Measurements from ENCODE around the gene ZNRF3.
"Not testable (repeated sequence)": the region's sequence is repeated elsewhere in the genome, so short reads cannot be mapped to it uniquely, and the experiment has no call there.

ZNRF3 gene

DNA sequence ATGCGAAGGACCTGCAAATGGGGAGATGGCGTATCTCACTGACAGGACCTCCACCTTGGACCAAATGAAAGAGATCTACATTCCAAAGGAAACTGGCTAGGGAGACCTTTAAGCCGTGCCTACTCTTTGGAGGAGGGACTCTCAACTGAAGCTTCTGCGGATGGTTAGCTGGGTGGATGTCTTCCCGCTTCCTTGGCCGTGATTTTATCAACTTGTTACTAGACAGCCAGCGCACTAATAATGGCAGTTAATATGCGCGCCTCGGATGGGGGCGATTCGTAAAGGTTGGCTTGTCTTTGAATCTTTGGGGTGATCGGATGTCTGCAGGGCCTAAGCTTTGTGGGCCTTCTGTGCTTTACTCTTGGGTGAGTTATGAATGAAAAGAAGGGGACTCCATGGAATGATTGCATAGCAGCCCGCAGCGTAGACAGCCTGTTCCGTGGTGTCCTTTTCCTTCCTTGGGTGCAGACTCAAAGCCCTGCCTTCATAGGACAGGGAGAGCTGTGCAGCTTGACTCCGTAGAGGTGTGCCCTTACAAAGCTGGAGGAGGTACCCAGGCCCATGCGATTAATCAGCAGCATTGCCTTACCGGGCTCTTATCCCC, 1.5 kb downstream of the ZNRF3 start:
- DNase-seq (ENCODE audit: low read depth) = no peak

DNA sequence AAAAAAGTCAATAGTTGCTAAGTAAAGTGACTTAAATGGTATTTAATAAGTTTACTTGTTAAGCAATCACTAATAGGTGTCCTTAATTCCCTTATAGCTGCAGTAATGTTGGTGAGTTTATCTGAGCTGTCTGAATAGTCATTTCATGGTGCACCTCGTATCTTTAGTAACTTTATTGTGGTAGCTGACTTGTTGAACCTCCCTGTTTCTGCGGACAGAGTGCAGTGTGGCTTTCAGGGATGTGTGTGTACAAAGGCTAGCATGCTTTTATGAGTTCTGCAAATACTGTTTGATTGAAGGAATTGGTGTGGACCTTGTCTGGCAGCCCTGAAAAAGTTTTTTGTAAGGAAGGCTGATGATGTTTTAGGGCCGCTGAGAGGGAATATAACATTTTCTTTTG, 2.6 kb downstream of the ZNRF3 start:
- no peak for DNase-seq (ENCODE audit: low read depth)

DNA sequence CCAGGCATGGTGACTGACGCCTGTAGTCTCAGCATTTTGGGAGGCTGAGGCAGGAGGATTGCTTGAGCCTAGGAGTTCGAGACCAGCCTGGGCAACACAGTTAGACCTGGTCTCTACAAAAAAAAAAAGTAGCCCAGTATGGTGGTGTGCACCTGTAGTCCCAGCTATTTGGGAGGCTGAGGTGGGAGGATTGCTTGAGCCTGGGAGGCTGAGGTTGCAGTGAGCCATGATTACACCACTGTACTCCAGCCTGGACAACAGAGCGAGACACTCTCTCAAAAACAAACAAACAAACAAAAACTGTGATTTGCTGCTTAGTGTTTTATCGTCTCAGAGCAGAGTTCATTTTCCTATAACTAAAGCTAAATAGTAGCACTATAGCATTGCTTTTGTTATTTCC, 3.3 kb downstream of the ZNRF3 start:
- not testable (repeated sequence) for DNase-seq (ENCODE audit: low read depth)

DNA sequence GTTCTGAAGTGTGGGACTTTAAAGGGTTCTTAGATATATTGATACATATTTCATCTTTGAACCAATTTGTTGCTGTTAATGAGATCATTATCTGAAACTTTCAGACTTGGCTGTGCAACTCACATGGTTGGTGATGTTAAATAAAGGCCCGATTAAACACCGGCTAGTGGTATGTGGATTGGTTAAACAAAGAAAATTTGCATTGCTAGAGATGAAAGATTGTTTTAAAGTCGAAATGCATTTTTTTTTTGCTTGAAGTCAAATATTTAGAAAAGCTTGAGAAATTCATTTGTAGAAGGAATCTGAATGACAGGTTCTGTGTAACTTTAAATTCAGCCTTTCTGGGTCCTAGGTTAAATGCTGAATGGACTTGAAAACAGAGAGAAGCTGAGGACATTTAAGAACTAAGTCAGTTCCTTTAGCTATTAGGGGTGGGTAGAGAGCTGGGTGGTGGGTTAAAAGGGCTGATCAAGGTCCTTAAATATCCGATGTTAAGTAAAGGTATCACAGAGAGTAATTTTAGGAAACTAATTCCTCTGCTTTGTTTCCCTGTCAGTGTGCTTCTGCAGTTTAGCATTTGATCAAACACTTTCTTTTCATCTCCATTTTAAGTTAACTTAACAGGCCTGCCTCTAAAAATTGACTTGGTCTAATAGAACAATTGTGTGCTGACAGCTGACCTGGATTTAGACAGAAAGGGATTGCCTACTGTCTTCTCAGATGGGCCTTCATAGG, 4.5 kb downstream of the ZNRF3 start:
- DNase-seq (ENCODE audit: low read depth) = no peak

DNA sequence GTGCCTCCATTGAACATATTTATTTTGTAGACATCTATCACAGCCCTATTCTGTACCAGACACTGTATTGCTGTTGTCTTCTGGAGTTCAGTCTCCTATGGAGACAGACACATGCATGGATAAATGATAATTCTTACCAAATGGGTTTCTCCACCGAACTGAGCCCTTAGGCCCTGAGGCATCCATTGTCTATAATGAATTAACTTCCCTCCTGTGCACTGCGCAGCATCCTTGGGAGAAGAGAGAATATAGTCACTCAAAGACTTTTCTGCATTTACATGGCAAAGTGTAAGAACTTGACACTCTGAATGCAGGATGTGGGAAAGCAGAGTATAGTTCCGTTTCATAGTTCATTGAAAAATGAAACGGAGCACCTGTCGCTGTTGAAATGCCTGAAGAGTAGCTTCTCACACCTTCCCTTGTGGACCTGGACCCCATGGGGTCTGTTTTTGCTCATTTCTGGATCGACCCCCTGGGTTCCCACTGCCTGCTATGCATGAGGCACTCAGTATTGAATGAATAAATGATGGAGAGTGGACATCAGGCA, 6.2 kb downstream of the ZNRF3 start:
- no peak for DNase-seq (ENCODE audit: low read depth)

DNA sequence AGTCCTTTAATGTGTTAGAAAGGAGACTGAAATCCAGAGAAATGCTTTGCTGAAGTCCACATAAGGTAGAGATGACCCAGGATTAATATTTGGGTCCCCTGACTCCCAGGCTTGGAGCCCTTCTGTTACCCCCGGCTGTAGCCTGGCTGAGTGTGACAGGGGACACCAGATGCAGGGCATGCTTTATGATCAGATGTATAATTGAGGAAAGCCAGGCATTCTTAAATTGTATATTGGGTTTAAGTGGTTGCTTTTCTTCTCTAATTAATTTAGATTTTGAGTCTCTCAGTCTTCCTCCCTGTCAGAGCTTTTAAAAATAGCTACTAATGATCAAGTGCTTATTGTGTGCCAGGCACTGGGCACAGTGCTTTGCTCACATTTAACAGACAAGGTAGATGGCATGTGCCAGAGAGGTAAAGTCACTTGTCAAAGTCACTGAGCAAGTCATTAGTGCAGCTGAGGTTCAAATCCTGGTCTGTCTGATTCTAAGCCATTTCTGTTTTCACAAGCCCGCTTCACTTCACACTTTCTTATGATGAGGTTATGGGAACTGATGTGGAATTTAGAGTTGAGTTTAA, 7.9 kb downstream of the ZNRF3 start:
- DNase-seq (ENCODE audit: low read depth) = no peak

DNA sequence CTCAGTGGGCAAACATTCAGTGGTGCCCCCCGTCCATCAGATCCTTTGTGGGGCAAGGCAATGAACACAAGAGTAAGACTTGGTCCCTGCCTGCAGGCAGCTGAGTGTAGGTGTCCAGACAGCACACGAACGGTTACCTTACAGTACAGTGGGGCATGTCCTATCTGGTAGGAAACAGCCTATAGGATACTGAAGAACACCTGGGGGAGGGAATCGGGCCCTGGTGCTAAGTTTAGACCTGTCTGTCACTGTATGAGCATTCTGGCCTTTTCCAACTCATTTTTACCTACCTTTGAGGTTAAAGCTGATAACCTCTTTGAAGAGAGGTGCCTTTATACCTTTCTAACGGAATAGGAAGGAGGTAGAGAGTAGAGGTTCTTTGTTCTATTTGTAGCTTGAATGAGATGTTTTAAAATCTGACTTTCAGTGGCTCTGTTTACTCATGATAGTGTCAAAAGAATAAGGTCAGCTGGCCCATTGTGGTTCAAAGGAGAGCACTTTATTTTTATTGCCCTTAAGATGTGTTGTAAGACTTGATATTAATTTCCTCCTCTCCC, 8.9 kb downstream of the ZNRF3 start:
- no peak for DNase-seq (ENCODE audit: low read depth)

DNA sequence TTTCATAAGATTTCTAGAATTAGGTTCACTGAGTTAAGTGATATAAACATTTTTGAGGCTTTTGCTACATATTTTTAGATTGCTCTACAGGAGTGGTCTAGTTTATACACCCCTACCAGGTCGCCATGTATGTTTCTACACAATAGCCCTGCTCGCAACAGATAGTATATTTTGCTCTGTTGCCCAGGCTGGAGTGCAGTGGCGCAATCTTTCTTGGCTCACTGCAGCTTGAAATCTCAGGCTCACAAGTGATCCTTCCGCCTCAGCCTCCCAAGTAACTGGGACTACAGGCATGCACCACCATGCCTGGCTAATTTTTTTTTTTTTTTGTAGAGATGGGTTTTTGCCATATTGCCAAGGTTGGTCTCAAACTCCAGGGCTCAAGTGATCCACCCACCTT, 10.4 kb downstream of the ZNRF3 start:
- no peak for DNase-seq (ENCODE audit: low read depth)

DNA sequence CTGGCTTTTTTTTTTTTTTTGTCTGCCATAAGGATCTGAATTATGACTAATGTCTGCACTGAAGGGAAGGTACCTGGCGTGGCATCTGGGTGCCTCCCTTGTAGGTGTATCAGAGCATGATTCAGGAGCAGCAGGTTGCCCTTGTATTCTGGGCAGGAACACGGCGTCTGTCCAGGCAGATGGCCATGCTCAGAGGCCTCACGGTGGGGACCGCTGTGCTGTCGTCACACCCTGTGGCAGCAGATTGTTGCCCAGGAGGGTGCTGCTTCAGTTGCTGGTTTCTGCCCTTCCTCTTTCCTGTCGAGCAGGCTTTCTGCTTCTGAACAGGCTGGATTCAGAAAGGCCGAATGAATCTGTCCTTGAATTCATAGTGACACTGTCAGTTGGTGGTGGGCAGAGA, 11.0 kb downstream of the ZNRF3 start:
- no peak for DNase-seq (ENCODE audit: low read depth)

DNA sequence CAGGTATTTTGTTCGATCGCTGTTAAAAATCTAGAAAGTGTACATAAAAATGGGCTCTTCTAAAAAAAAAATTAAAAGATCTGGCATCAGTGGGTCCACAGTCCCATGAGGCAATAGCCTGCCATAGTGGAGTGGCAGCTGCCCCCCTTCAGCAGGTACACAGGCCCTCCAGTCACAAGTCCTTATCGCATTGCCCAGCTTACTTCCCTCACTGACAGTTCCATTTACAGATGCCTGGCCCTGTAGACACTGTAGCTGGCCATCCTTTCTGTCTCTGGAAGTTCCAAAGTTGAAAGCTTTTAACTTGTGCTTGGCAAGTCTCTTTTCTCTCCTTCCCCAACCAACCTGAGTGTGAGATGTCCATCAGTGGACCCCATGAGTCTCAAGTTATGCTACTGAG, 11.4 kb downstream of the ZNRF3 start:
- DNase-seq (ENCODE audit: low read depth) = no peak

DNA sequence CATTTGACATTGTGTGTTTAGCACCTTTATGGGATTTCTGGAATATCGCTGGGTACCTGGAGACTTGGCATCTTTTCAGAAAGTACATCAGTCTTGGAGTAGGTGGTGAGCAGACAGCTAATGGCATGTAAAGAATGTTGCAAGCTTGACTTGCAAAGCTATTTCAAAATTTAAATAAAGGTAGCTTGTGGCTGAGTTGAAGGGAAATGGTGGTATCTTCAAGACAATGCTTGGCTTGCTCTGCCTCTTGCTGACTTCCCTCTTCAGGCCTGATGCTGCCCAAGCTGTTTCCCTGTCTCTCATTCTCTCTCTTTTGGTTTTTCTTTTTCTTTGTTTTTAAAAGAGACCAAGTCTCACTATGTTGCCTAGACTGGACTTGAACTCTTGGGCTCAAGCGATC, 13.2 kb downstream of the ZNRF3 start:
- DNase-seq (ENCODE audit: low read depth) = no peak

DNA sequence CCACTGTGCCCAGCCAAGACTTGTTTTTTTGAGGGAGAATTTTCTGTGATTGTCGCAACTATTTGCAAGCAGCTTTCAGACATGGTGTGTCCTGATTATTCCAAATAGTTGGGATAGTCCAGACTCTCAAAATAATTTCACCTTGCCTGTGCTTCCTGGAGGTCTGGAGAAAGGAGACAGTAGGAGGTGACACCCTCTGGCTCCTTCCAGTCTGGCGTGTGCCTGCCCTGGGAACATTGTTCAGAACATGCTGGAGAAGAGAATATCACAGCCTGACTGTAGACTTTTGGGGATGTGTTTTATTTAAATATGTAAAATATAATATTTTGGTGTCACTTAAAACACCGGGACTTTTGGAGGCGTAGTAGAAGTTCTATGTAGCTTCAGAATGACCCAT, 14.9 kb downstream of the ZNRF3 start:
- no peak for DNase-seq (ENCODE audit: low read depth)

DNA sequence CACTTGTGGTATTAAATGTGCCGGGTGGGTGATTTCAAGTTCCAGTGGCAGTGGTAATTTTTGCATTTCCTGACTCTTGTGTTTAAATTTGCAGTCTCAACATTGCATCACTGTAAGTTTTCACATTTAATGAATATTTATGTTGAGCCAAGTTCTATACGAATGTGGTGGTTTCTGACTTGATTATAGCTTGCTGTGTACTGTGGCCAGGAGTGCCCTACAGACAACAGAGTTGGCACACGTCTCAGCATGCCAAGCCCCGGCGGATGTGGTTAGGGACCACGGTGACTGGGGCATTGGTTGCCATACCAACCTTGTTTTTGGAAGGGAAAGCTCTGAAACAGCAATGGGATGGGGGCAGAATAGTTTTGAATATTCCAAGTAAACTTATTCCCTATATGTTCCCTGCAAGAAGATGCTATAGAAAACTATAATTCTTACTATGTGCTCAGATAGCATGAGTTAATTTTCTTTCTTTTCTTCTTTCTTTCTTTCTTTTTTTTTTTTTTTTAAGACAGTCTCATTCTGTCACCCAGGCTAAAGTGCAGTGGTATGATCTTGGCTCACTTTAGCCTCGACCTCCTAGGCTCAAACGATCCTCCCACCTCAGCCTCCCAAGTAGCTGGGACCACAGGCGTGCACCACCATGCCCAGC, 16.0 kb downstream of the ZNRF3 start:
- no peak for DNase-seq (ENCODE audit: low read depth)

DNA sequence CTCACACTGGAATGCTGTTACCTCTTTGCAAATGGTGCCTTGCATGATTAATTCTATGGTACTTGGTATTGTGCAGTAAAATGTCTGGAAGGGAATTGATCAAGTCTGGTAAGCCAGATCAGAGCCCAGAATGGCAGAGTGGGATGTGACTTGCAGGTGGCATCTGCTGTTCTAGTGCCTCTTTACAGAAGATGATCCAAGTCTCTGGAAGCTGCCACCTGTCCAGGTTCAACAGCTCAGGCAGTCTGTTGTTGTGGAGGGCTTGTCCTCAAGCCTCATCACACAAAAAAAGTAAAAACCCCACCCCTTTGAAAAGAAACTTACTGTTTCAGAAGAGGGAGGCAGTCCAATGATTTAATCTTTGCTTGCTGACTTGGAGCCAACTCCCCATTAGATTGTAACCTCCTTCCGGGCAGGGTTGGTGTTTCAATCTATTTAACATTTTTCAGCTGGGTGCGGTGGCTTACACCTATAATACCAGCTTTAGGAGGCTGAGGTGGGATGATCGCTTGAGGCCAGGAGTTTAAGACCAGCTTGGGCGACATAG, 17.1 kb downstream of the ZNRF3 start:
- DNase-seq (ENCODE audit: low read depth) = no peak

DNA sequence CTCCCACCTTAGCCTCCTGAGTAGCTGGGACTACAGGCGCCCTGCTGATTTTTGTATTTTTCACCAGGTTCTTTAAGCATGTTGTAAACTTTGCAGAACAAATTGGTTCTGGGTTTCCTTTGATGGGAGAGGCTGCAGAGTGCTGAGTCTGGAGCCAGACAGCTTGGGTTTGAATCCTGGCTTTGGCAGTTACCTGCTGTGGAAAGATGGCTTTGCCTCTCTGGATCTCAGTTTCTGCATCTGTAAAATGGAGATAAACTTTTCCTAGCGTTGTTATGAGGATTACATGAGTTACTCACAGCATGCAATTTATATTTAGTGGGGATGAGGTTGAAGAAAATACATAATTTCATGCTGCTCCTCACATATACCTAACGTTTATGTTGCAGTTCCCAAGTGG, 19.1 kb downstream of the ZNRF3 start:
- DNase-seq (ENCODE audit: low read depth) = no peak

DNA sequence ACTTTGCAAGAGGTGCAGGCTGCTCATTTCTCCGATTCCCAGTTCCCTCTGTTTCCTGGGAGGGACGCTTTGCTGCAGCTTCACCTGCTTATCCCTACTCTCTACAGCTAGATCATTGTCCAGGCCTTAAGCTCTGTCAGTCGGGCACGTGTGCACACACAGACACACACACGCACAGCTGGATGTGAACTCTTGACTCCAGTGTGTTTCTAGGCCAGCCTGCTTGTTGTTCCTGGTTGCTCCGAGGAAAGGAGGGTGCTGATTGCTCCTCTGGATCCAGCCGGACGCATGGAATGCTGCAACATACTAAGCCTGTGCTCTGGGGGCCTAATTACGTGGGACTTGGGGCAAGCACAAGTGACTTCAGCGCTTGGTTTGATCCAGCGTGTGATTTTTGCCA, 19.7 kb downstream of the ZNRF3 start:
- DNase-seq (ENCODE audit: low read depth) = no peak

DNA sequence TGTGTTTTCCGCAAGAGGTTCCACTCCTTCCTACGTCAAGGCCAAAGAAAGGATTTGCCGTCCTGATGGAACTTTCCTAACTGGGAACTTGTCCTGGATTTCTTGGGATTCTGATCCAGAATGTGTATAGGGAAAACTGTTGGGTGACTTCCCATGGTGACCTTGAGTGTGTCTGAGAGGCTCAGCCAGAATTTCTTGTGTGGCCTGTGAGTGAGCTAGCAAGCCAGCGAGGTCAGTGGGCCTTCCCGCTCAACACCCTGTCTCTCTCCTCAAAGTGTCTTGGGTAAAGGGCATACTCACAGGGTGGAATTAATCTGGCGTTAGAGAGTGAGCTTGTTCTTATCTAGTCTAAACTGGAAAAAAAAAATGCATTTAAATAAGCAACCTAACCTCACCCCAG, 20.4 kb downstream of the ZNRF3 start:
- no peak for DNase-seq (ENCODE audit: low read depth)

DNA sequence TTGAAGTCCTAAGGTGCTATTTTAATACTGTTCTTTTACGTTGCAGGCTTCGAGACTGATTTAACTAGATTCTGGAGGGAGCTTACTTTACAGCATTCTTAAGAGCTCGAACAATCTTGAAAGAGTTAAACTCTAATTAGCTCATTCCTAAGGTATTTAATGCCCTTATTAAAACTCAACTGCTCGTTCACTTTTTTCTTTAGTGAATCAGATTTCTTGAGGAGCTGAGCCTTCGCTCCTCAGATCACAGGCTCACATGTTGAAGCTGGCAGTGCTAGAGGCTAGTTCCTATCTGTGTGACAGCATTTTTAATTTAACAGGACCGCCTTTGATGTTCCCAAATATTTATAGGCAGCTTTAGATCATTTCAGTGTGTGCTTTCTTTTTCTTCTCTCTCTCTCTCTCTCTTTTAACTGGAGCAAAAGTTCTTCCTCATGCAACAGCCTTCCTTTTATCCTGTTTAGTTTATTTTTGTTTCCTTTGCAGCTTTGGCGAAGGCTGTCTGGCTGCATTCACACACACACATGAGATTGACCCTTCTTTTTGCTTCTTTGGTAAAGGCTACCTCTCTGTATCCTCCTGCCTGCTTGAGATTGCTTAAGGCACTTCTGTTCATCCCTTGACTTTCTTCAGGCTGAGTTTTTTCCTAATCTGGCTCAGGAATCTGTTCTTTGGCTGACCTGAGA, 21.0 kb downstream of the ZNRF3 start:
- DNase-seq (ENCODE audit: low read depth) = no peak

DNA sequence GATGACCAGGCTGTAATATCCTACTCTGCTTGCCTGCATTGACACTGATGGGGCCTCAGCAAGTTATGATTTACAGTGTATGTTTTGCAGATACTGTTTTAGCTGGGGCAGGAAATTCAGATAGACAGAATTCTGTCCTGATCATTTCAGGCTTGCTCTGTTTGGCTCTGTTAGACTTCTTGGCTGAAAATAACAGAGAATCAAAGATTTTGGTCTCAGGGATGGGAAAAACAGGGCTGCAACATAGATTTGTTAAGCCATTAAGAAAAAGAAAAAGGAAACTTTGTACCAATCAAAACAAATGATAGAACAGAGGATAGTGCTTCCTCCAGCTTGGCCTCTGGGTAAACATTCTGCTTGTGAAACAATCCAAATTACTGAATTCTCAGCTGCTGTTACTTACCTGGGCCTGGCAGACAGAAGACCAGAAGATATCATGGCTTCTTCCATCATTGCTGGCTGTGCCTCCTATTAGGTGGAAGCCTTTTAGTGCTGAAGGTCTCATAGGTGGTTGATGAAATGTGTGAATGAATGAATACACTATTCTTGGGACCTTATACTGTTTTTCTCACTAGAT, 22.0 kb downstream of the ZNRF3 start:
- DNase-seq (ENCODE audit: low read depth) = no peak

DNA sequence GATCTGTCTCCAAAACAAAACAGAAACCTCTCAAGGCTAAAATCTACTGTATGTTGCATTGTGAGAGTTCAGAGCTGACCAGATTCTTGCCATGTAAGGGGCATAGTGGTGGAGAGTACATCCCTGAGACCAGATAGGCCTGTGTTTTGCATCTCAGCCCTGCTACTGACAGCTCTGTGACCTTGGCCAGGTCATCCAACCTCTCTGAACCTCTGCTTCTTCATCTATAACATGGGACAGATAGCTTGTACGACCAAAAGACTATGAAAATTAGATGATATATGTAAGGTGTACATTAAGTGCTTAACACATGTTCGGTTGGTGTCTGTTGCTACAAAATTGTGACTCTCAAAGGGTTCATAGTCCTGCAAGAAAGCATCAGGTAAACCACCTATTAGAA, 22.9 kb downstream of the ZNRF3 start:
- DNase-seq (ENCODE audit: low read depth) = no peak

DNA sequence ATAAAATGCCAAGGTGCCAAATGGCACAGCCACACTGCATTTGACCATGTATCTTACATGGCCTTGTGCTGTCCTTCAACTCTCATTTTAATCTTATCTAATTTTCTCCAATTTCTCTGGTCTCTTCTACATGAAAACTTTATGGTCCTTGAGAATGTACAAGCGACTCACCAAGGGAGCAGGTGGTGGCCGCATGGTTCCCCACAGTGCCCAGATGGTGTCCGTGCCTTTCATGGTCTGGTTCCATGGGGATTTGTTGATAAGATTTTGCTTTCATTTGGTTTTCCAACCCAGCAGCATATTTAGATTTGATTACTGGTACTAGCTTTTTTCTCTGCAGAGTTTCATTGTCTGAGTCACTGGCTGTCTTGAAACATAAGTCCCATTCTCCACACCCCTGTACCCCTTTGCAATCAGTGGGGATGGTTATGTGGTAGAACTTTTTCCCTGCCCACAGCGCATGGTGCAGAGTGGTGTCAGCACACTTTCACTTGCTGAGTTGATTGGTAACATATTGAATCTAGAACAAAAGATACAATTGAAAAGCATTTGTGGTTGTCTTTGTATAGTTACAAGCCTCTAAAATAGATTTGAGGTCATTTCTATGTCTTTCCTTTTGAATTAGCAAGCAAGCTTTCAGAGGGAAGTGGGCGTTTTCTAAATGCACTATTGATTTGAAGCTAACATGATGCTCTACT, 24.1 kb downstream of the ZNRF3 start:
- DNase-seq (ENCODE audit: low read depth) = no peak

Data from CMK (cell line).